RWPE1 (cell line): ENCODE data around the gene HSD3B7.
A peak's percentile ranks its signal among the peaks of the same experiment; 100 is the strongest.

Experiments
- CTCF ChIA-PET: fragments of 350-600 bp; sonication (Branson Sonifier 250); formaldehyde crosslinking; extraction: SDS; loops from one replicate; lab custom pipeline; 2021; lab: Yijun Ruan, JAX
- POLR2A ChIA-PET: fragments of 400-600 bp; formaldehyde crosslinking; extraction: SDS; loops from one replicate; lab custom pipeline; 2020; ENCODE audit warnings: antibody characterized with exemption; ENCODE audit not compliant: low non-redundant PET; lab: Yijun Ruan, JAX
- DNase-seq: peaks from one replicate; pipeline ENCODE4 v3.0.0; 2012; ENCODE audit warnings: low spot score
- H3K27ac ChIP-seq: fragments of 450-650 bp; 2 replicates; pipeline ENCODE4 v1.5.1; 2017
- CTCF ChIP-seq: fragments of 450-650 bp; conservative IDR thresholded peaks from 2 replicates; pipeline ENCODE4 v1.5.1; 2017; ENCODE audit warnings: low read depth, mild to moderate bottlenecking

The HSD3B7 gene

GRCh38 chr16:30946671-30947540 is 38.1 kb upstream of the HSD3B7 start:
- H3K27ac ChIP-seq: peak overlapping the region; percentile 98
- DNase-seq: no peak
- POLR2A ChIA-PET: no interaction called here
- CTCF ChIA-PET: interaction anchor here (0.6 to 1.0 kb wide), 3 partner anchors 12 to 130 kb away, joined by 3 to 5 read pairs (median 3); no protein-coding TSS in a partner anchor
- TF ChIP-seq CTCF: no peak

GRCh38 chr16:30947541-30947858 is 37.5 kb upstream of the HSD3B7 start:
- no peak for DNase-seq
- POLR2A ChIA-PET: no interaction called here
- peak overlapping the region; percentile 98 for H3K27ac ChIP-seq
- no peak for TF ChIP-seq CTCF
- CTCF ChIA-PET: interaction anchor here (0.6 to 1.0 kb wide), 2 partner anchors 13 to 130 kb away, joined by 3 to 5 read pairs; no protein-coding TSS in a partner anchor

- ChIA-PET POLR2A (no interaction called here), CTCF (no interaction called here)
- peak; percentile 92 for DNase-seq
- TF ChIP-seq CTCF: no peak
- peak overlapping the region; percentile 98 for H3K27ac ChIP-seq
Measured at GRCh38 chr16:30947859-30948666, 36.9 kb upstream of the HSD3B7 start.

- CTCF ChIA-PET: interaction anchor here (0.5 to 1.7 kb wide), 5 partner anchors 8 to 154 kb away, joined by 3 to 11 read pairs (median 4); no protein-coding TSS in a partner anchor
- POLR2A ChIA-PET: interaction anchor here (0.6 kb wide), 1 partner anchor 144 kb away, joined by 4 read pairs; no protein-coding TSS in a partner anchor
- no peak for TF ChIP-seq CTCF
- DNase-seq: peak; percentile 48
- H3K27ac ChIP-seq: peak within 1 kb of the TSS; percentile 98
Measured at GRCh38 chr16:30948667-30949649, 36.0 kb upstream of the HSD3B7 start, which contains the start of gene ORAI3. ORAI3 (plus strand) TSS chr16:30949068; CDS start chr16:30949290, 222 bp downstream.

- ChIA-PET POLR2A (no interaction called here), CTCF (interaction anchor here (0.6 to 1.7 kb wide), 5 partner anchors 8 to 115 kb away, joined by 3 to 11 read pairs (median 4); no protein-coding TSS in a partner anchor)
- peak overlapping the region; percentile 98 for H3K27ac ChIP-seq
- DNase-seq: peak; percentile 88
- TF ChIP-seq CTCF: no peak
Measured at GRCh38 chr16:30949650-30950515, 35.1 kb upstream of the HSD3B7 start.
